HG02759 (cell line): Measurements from ENCODE around the gene MAB21L3.

ENCODE experiments used
- ATAC-seq: cut with Tn5 transposase; IDR thresholded peaks from one replicate; pipeline ENCODE4 v1.9.1; 2021; ENCODE audit warnings: mild to moderate bottlenecking, moderate library complexity; ENCODE audit not compliant: unreplicated experiment

Gene MAB21L3

GRCh38 chr1:116163533-116163932 is 52.3 kb downstream of the MAB21L3 start:
- no peak for ATAC-seq

- ATAC-seq = no peak
These were observed 53.0 kb downstream of the MAB21L3 start for GRCh38 chr1:116164150-116164549.

- no peak for ATAC-seq
These were observed 53.6 kb downstream of the MAB21L3 start for GRCh38 chr1:116164604-116165368.

- no peak for ATAC-seq
These were observed 54.4 kb downstream of the MAB21L3 start for GRCh38 chr1:116165572-116165971.

- ATAC-seq = no peak
These were observed 54.9 kb downstream of the MAB21L3 start for GRCh38 chr1:116166011-116166571.

- no peak for ATAC-seq
These were observed 55.5 kb downstream of the MAB21L3 start for GRCh38 chr1:116166655-116167054.

- peak; percentile 19 for ATAC-seq
These were observed 56.6 kb downstream of the MAB21L3 start for GRCh38 chr1:116167625-116168276.

- peak; percentile 97 for ATAC-seq
These were observed 57.3 kb downstream of the MAB21L3 start for GRCh38 chr1:116168277-116169032.

- ATAC-seq = no peak
These were observed 58.7 kb downstream of the MAB21L3 start for GRCh38 chr1:116169898-116170297.

GRCh38 chr1:116170721-116171589 is 59.8 kb downstream of the MAB21L3 start:
- ATAC-seq = no peak

- no peak for ATAC-seq
These were observed 61.5 kb downstream of the MAB21L3 start for GRCh38 chr1:116172666-116173065.

- ATAC-seq = no peak
These were observed 64.4 kb downstream of the MAB21L3 start for GRCh38 chr1:116175611-116176010.

- ATAC-seq = no peak
These were observed 65.1 kb downstream of the MAB21L3 start for GRCh38 chr1:116176306-116176789.

- ATAC-seq = no peak
These were observed 66.7 kb downstream of the MAB21L3 start for GRCh38 chr1:116177861-116178260.

GRCh38 chr1:116178837-116179236 is 67.6 kb downstream of the MAB21L3 start:
- no peak for ATAC-seq

GRCh38 chr1:116179419-116179818 is 68.2 kb downstream of the MAB21L3 start:
- no peak for ATAC-seq

GRCh38 chr1:116179964-116180363 is 68.8 kb downstream of the MAB21L3 start:
- ATAC-seq = no peak

- ATAC-seq = no peak
These were observed 71.0 kb downstream of the MAB21L3 start for GRCh38 chr1:116182019-116182714.
